Tibial nerve (tissue), 4 donors: ENCODE data around the gene PGGHG. TPM values are rescaled to one million over a fixed set of nuclear protein-coding genes. Genes with fewer than 3 reads are reported as not detected.

Experiments used
- DNase-seq, 2 donors: peaks; one replicate each; pipeline ENCODE4 v3.0.0-alpha.2; 2019; ENCODE audit warnings: low spot score in 2 of 2
- H3K27ac ChIP-seq, 4 donors: fragments of 200-600 bp; sonication (generic) in 3 of 4; one replicate each; pipeline ENCODE4 v1.5.1; 2017 to 2019; ENCODE audit warnings: mild to moderate bottlenecking in 1 of 4
- H3K27me3 ChIP-seq, 2 donors: fragments of 200-600 bp; sonication (generic) in 1 of 2; one replicate each; pipeline versions ENCODE4 v1.5.1 to v1.6.0; 2017 to 2019
- H3K36me3 ChIP-seq, 3 donors: fragments of 200-600 bp; sonication (generic); one replicate each; pipeline ENCODE4 v1.5.1; 2018 to 2019
- H3K4me1 ChIP-seq, 4 donors: fragments of 200-600 bp; sonication (generic) in 3 of 4; one replicate each; pipeline ENCODE4 v1.5.1; 2017 to 2019
- H3K4me3 ChIP-seq, 4 donors: fragments of 200-600 bp; sonication (generic) in 3 of 4; one replicate each; pipeline ENCODE4 v1.5.1; 2017 to 2019; ENCODE audit warnings: mild to moderate bottlenecking in 1 of 4, moderate library complexity in 1 of 4
- H3K9me3 ChIP-seq, 4 donors: fragments of 200-600 bp; sonication (generic) in 3 of 4; one replicate each; pipeline ENCODE4 v1.5.1; 2017 to 2019
- EP300 ChIP-seq, 2 donors: sonication (generic); formaldehyde crosslinking; IDR thresholded peaks; one replicate each; pipeline ENCODE4 v1.6.1; 2017; ENCODE audit warnings: antibody characterized with exemption in 2 of 2, mild to moderate bottlenecking in 1 of 2
- POLR2A ChIP-seq, 2 donors: fragments of 450-650 bp; IDR thresholded peaks; one replicate each; pipeline ENCODE4 v1.6.1; 2017; ENCODE audit warnings: antibody characterized with exemption in 2 of 2, mild to moderate bottlenecking in 2 of 2, moderate library complexity in 2 of 2
- WGBS, 2 donors: methylation state at CpG; one replicate each; pipeline ENCODE4 v1.1.5; 2018; 5-methylcytosine and 5-hydroxymethylcytosine counted together
- total RNA-seq, 4 donors: library from RNA; depleted of rRNA; stranded (reverse); fragments of >200 nt; gene quantifications; one replicate each; pipeline ENCODE4 v1.1.0, GENCODE V29; 2016
- TF ChIP-seq, protein P1 (sequence below), 5 experiments: fragments of 200-600 bp in 3 of 5; fragments of 450-650 bp in 2 of 5; sonication (generic) in 3 of 5; IDR thresholded peaks; one replicate each; pipeline ENCODE4 v1.5.1; 2016 to 2019; ENCODE audit warnings: antibody characterized with exemption in 5 of 5, mild to moderate bottlenecking in 3 of 5, moderate library complexity in 2 of 5

The PGGHG gene
- total RNA-seq, 4 donors from 2014 or later, result 43.7 to 166 (median 55.6) TPM

DNA sequence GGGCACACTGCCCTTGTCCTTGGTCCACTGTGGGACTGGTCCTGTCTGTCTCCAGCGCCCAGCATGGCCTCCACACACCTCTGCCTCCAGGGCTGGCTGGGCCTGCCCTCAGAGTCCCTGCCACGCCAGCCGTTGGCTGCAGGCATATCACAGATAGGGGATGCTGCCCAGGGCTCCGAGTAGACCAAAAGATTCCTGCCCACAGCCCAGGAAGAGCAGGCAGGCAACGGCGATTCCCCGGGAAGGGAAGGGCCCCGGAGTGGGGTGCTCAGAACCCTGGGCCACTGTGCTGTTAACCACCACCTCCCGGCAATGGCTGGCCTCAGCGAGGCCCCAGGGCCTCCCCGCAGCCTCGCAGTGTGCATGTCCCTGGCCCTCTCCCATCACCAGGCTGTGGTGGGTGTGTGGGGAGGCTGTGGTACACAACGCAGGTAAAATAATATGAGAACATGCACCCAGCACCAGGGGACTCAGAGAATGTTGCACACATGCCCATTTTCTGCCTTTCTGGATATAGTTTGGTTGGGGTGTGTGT is 8.2 kb downstream of the PGGHG start:
- Histone ChIP-seq H3K27me3 (peaks cover 0 to 24% of the 10 kb centered on the region in 2 donors), H3K27ac (peak overlapping the region in 3 of 4 donors; percentile 73 to 83 (median 76)), H3K9me3 (no peaks in the 10 kb centered on the region), H3K4me1 (peaks cover 0 to 40% (median 6%) of the 10 kb centered on the region in 4 donors), H3K36me3 (peaks cover 0 to 39% (median 0%) of the 10 kb centered on the region in 3 donors), H3K4me3 (no peak overlapping the region)
- TF ChIP-seq, protein P1, sequence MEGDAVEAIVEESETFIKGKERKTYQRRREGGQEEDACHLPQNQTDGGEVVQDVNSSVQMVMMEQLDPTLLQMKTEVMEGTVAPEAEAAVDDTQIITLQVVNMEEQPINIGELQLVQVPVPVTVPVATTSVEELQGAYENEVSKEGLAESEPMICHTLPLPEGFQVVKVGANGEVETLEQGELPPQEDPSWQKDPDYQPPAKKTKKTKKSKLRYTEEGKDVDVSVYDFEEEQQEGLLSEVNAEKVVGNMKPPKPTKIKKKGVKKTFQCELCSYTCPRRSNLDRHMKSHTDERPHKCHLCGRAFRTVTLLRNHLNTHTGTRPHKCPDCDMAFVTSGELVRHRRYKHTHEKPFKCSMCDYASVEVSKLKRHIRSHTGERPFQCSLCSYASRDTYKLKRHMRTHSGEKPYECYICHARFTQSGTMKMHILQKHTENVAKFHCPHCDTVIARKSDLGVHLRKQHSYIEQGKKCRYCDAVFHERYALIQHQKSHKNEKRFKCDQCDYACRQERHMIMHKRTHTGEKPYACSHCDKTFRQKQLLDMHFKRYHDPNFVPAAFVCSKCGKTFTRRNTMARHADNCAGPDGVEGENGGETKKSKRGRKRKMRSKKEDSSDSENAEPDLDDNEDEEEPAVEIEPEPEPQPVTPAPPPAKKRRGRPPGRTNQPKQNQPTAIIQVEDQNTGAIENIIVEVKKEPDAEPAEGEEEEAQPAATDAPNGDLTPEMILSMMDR (IDR thresholded peaks at IDR 0.05), result no peak
- TF ChIP-seq POLR2A (IDR thresholded peaks at IDR 0.05), result no peak
- TF ChIP-seq EP300 (IDR thresholded peaks at IDR 0.05), result no peak
- 59 to 63% methylated on average over 11 to 12 of the region's 13 CpGs for WGBS, 2 donors
- no peak for DNase-seq

DNA sequence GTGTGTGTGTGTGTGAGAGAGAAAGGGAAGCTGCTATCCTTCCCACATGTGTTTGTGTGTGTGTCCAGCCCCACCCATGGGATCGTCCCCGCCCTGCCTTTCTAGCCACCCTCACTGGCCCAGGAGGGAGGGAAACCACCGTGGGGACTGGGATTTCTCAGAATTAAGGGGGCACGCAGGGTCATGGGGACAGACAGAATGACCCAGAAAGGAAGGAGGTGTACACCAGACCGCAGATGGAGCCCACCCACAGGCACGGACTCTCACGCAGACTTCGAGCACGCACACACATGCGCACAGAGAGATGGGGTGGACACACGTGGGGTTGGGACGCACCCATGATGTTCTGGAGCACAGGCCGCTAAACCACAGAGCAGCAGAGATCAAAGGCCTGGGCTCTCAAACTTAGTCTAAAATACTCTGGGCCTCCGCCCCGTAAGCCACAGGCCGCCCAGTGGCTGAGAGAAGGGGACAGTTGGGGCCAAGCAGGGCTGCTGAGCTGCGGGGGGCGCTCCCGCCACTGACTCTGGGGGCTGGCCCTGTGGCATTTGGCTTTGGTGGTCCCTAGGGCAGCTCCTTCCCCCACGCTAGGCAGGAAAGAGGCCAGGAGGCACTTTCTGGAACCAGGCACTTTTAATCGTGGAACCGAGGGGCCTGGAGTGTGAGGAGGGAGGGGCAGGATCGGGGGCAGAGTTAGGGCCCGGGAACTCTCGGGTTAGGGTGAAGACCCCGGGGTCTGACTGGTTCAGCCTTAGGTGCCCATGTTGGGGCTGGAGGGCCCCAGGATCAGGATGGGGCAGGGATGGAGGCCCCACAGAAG is 8.9 kb downstream of the PGGHG start:
- H3K4me1 ChIP-seq, result peaks cover 0 to 40% (median 6%) of the 10 kb centered on the region in 4 donors
- peak in 1 of 2 donors; percentile 41 for TF ChIP-seq EP300 (IDR thresholded peaks at IDR 0.05)
- TF ChIP-seq, protein P1 (IDR thresholded peaks at IDR 0.05), result peak in 1 of 5 experiments; percentile 20
- TF ChIP-seq POLR2A (IDR thresholded peaks at IDR 0.05), result no peak
- peak in 1 of 2 donors; percentile 37 for DNase-seq
- H3K4me3 ChIP-seq, result no peak overlapping the region
- H3K36me3 ChIP-seq, result peaks cover 0 to 33% (median 0%) of the 10 kb centered on the region in 3 donors
- peak overlapping the region; percentile 62 to 83 (median 74) for H3K27ac ChIP-seq
- WGBS, 2 donors, result 45 to 50% methylated on average over 26 of the region's 26 CpGs
- H3K27me3 ChIP-seq, result peaks cover 0 to 24% of the 10 kb centered on the region in 2 donors
- H3K9me3 ChIP-seq, result no peaks in the 10 kb centered on the region

DNA sequence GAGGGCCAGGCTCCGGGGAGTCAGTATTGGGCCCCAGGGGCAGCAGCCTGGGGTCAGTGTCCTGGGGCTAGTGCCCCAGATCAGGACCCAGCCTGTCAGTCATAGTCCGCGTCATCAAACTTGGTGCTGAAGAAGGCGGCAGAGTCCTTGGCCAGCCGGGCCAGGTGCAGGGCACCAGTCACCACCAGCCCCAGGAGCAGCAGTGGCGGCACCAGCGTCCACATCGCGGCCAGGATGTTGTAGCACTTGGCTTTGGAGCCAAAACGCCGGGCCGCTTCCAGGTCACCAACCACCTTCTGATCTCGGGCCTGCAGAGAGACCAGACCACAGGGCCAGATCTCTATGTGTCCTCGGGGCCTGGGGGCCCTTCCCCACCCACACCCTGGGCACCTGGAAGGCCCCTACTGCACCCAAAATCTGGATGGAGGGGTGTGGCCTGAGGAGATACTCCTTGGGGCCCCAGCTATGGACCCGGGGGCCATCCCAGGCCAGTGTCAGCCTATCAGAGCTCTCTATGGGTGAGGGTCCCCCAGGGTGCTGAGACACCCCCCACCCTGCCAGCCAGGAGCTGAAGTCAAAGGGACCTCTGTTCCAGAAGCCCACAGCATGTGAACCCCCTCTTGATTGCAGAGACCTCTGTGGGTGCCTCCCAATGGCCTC is 9.6 kb downstream of the PGGHG start:
- H3K4me3 ChIP-seq, result no peak overlapping the region
- DNase-seq, result no peak
- no peaks in the 10 kb centered on the region for H3K9me3 ChIP-seq
- no peak for TF ChIP-seq POLR2A (IDR thresholded peaks at IDR 0.05)
- no peak for TF ChIP-seq EP300 (IDR thresholded peaks at IDR 0.05)
- TF ChIP-seq, protein P1 (IDR thresholded peaks at IDR 0.05), result no peak
- H3K27me3 ChIP-seq, result peaks cover 0 to 24% of the 10 kb centered on the region in 2 donors
- H3K4me1 ChIP-seq, result peaks cover 0 to 40% (median 6%) of the 10 kb centered on the region in 4 donors
- WGBS, 2 donors, result 66 to 71% methylated on average over 10 to 14 of the region's 15 CpGs
- peak overlapping the region in 3 of 4 donors; percentile 73 to 83 (median 76) for H3K27ac ChIP-seq
- H3K36me3 ChIP-seq, result peaks cover 0 to 25% (median 0%) of the 10 kb centered on the region in 3 donors

DNA sequence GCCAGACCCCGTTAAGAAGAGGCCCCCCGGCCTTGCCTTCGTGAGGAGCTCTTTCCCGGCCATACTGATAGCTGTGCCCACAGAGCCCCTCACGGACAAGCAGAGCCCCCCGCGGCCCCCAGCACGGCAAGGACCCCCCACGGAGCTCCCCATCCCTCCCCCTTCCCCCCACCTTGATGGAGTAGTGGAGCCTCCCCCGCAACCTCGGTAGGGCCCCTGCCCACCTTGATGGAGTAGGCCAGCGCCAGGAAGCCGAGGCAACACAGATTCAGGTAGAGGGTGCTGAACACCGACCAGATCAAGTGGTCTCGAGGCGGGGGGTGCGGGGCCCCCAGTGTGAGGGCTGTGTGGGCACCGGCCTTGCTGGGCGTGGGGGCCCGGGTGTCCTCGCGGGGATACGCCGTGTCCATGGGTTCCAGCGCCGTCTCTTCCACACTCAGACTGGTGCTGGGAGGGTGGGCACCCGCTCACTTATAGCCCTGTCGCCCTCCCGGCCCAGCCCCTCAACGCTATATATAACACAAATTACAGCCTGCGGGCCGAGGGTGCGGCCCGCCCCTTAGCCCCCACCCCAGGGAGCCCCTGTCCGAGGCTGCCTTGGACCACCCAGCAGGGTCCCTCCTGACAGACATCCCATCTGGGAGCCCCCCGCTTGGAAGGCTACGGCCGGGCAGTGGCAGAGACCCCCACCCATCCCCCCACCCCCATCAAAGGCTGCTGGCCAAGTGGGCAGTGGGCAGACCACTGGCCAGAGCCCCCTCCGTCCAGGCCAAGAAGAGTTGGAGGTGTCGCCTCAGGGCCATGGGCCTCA is 10.4 kb downstream of the PGGHG start, which contains the start of gene IFITM5:
Gene IFITM5, minus strand, starts transcription at position 446 of the 811 bp plus-strand sequence. Its CDS starts 36 bp downstream, at position 410.
- H3K27ac ChIP-seq, result peak within 1 kb of the TSS in 3 of 4 donors; percentile 73 to 83 (median 76)
- DNase-seq, result no peak
- 69 to 74% methylated on average over 18 to 25 of the region's 40 CpGs for WGBS, 2 donors
- H3K36me3 ChIP-seq, result peaks cover 0 to 18% (median 0%) of the 10 kb centered on the region in 3 donors
- peaks cover 0 to 24% of the 10 kb centered on the region in 2 donors for H3K27me3 ChIP-seq
- peaks cover 0 to 41% (median 6%) of the 10 kb centered on the region in 4 donors for H3K4me1 ChIP-seq
- no peak within 1 kb of the TSS for H3K4me3 ChIP-seq
- H3K9me3 ChIP-seq, result no peaks in the 10 kb centered on the region
- TF ChIP-seq, protein P1 (IDR thresholded peaks at IDR 0.05), result no peak
- TF ChIP-seq EP300 (IDR thresholded peaks at IDR 0.05) (no peak), POLR2A (IDR thresholded peaks at IDR 0.05) (no peak)
